Measurements from ENCODE around the gene TAF6L.
A peak's percentile ranks its signal among the peaks of the same experiment; 100 is the strongest.
"Not testable (repeated sequence)": the region's sequence is repeated elsewhere in the genome, so short reads cannot be mapped to it uniquely, and the experiment has no call there.

Gene TAF6L

DNA sequence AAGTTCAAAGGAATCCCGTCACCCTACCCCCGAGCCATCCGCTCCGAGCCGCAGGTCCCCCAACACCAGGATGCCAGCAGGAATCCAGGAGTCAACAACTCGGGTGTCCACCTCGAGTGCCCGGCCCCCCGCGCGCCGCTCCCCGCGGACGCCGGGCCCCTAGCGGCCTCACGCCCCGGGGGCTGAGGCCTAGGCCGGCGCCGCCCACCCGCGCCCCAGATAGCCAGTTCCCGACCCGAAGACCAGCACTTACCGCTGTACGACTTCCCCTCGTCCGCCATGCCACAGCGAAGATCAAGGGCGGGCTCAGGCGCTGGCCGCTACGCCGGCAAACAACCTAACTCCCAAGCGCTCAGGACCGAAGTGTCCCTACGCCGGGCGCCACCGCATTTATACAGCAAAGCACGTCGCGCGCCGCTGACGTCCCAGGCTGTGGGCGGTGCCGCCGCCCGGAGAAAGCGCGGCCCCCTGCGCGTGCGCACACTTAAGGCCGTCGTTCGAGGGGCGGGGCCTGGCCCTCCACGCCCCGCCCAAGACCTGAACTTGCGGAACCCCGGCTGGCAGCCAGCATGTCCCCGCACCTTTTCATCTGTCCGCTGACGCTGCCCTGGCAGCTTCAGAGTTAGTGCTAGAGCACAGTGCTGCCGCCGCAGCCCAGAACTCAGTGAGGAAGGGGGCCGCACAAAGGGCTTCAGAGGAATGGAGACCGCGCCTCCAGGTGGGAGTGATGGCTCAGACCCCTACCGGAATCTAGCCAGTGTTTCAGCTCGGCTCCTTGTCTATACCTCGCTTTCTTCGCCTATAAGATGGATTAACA lies 34.1 kb downstream of the TAF6L start, which contains the start of gene NXF1:
Gene NXF1, minus strand, starts transcription at position 365 of the 817 bp plus-strand sequence. Its CDS starts 84 bp downstream, at position 281.
- DNase-seq: peak; percentile 99

DNA sequence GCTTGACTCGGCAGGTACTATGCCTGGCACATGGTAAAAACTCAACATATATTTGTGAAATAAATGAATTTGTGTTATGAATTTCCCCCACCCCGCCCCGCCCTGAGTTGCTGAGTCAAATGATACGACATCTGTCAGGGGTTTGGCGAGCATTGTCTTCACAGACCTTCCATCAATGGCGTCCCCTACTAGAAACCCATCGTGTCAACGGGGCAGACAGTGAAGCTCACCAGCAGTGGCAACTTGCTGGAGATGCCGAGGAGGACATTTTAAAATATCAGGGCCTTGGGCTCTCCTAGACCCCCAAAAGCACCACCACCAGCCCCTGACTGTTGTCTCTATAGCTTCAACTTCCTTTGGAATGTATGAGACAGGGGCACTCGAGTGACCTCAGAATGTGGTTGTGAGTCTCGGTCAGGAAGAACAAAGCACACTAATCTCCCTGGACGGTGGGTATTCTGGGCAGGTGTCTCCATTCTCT lies 34.8 kb downstream of the TAF6L start:
- peak; percentile 30 for DNase-seq

DNA sequence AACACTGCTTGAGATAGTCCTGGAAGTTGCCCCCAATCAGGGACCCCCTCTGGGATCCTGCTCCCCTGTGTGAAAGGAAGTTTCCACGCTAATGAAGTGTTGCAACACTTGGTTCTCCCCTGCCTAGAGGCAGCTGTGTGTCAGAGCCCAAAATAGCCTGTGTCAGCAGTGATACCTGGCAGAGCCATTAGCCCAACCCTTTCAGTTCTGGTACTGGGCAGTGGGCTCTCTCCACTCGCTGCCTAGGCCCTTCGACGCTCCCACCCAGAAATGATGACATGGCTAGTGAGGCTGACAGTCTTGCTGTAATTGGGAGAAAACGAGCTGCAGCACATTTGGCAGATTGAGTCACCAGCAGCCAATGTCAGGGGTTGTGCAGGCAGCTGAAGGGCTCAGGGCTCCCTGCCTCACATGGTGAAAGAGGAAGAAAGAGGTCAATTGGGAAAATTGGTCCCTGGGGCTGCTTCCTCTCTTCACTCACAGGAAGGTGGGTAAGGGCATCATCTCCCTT lies 35.5 kb downstream of the TAF6L start:
- no peak for DNase-seq

DNA sequence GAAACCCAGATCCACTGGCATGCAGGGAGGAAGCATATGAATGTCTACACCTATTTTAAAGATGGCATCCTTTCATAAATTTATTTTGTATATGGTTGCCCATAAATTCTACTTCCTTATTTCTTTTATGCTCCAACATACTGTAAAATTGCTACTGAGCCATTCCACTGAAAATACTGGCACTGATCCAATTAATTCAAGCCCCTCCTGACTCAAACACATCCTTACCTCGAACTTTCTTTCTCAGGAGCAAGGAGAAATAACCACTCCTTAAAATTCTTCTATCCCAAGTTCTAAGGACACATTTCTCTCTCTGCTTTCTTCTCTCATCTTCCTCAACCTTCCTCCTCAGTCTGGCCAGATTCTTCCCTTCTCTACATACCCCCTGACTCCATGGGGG lies 39.6 kb downstream of the TAF6L start:
- DNase-seq: no peak

DNA sequence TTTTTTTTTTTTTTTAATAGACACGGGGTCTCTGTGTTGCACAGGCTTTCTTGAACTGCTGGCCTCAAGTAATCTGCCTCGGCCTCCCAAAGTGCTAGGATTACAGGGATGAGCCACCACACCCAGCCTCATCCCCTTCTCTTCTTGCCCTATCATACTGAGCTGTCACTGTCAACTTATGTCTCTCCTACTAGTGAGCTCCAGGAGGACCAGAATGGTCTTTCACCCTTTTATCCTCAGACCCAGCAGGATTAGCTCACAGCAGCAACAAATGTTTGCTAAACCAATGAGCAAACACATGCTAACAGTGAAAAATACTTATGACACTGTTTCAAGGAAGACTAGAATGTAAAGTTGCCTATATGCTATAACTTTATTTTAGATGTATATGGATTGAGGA lies 40.5 kb downstream of the TAF6L start:
- DNase-seq: no peak

DNA sequence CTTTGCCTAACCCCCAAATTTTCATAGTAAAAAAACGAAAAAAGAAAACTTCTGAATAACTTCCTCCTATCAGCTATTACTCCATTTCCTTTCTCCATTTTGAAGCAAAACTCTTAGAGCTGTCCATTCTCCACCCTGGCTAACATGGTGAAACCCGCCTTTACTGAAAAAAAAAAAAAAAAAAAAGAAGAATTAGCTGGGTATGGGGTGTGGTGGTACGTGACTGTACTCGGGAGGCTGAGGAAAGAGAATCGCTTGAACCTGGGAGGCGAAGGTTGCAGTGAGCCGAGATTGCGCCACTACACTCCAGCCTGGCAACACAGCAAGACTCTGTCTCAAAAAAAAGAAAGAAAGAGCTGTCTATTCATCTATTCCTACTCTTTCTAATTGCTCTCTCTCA lies 45.4 kb downstream of the TAF6L start:
- no peak for DNase-seq

DNA sequence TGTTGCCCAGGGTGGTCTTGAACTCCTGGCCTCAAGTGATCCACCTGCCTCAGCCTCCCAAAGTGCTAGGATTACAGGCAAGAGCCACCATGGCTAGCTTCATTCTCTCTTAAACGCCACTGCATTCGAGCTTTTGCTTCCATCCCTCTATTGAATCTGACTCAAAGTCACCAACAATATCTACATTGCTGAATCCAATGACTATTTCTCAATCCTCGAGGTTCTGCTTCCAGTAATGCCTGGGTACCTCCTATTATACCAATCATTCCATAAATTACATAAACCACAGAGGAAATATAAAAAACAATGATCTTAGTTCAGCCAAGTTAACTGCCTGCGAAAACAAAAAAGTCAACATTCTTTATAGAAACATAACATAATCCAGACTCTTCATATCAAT lies 45.9 kb downstream of the TAF6L start:
- no peak for DNase-seq

DNA sequence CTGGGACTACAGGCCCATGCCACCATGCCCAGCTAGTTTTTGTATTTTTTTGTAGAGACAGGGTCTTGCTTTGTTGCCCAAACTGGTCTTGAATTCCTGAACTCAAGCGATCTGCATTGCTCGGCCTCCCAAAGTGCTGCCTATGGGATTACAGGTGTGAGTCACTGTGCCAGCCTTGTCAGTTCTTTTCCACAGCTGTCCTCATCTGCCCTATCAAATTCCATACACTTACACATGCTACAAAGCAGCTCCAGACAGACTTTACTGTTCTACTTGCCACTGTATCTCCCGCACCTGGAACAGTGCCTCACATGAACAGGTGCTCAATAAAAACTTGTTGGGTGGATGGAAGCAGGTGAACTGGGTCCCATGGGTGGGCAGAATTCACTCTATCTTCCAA lies 52.5 kb downstream of the TAF6L start:
- no peak for DNase-seq

DNA sequence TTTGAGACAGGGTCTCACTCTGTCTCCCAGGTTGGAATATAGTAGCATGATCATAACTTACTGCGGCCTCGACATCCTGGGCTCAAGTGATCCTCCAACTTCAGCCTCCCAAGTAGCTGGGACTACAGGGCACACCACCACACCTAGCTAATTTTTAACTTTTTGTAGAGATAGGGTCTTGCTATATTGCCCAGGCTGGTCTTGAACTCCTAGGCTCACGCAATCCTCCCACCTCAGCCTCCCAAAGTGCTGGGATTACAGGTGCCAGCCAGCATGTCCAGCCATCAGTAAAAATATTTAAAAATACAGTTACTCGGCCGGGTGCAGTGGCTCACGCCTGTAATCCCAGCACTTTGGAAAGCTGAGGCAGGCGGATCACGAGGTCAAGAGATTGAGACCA lies 56.9 kb downstream of the TAF6L start:
- DNase-seq: not testable (repeated sequence)

DNA sequence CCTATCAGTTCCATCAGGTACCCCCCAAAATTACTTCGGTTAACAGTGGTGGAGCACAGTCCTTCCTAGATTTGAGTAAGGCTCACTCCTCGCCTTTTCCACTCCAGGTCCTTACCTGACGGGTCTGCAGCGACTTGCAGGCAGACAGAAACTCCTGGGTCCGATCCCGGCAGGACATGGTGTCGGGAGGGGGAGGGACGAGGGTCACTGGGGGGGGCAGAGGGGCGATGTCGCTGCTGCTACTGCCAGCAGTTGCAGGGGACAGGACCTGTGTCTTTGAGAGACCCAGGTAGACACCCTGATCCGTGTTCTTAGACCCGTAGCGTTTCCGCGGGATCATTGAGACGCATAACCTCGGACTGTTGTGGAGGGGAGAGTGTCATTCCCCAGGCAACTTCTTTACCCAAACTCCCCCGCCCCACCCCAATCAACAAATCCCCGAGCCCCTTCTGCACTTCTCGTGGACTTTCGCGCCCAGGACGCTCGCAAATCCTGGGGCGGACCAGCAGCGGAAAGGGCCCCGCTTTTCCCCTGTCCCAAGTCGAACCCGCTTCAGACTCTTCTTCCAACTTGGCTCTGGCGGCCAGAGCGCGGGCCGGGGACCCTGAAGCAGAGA lies 59.8 kb downstream of the TAF6L start:
- no peak for DNase-seq

DNA sequence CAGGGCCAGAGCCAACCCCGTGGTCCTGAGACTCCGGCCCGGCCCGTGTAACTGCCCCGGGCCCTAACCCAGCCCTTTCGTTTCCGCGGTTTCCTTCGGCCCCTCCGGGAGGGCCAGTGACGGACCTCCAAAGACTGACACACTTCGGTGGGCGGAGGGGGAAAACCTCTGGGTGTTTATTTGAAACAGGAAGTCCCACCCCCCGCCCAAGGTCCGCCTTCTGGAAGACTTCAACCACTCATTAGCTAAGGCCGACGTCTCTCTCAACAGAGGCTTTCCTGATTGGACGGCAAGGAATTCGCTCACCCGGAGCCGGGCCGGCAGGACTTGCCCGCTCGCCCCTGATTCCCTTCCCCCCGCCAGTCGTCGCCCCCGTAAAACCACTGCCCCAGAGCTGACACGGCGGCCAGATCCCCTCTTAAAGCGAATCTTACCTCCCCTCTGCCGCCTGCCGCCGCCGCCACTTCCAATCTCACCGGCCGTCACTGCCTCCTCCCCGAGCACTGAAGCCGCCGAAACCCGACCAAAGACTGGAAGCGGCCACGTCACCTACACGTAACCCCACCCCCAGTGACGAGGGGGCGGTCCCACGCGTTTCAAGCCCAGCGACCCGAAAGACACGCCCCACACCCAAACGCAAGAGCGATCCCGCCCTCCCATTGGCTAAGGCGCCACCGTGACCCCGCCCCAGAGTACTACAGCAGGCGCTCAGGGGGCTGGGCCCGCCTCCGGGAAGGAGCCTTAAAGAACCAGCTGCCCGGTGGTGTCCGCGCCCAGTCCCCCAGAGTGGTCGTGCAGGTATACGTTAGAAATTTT lies 60.5 kb downstream of the TAF6L start, which contains the start of gene STX5:
Gene STX5, minus strand, starts transcription at position 532 of the 816 bp plus-strand sequence. CDS start 808 bp downstream, outside the sequence.
- DNase-seq: peak; percentile 98

DNA sequence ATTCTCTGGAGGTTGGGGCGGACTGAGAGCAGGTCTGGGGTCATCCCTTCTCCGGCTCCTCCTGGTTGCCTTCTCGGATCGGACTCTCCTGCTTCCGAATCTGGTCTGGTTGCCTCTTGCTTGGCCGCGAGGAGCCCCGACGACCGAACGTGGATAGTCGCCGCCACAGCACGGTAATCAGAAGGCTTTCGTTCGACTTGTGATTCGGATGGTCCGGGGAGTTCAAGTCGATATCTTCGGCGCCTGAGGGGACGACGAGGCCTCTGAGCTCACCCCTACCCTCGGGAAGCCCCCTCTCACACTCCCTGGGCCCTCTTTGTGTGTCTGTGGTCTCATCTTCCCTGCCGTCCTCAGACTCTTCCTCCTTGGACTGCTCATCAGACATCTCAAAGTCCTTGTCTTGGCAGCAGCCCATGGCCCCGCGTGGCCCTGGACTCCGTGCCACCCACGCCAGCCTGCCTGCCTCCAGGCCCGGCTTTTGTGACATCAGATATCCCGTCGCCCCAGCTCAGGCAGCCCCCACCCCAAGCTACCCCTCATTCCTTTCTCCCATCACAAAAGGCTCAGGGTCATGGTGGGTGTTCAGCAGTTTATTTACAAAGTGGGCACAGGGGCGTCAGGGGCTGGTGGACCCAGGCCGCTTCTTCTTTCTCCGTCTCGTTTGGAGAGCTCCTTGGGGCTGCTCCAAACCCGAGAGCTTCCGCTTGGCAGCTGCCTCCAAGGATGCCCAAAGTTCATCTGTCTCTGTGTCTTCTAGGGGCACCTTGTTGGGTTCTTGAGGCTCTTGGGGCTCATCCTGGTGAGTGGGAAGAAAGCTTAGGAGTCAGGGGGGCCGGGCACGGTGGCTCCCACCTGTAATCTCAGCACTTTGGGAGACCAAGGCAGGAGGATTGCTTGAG lies 61.4 kb downstream of the TAF6L start, which contains the start of gene TEX54:
Gene TEX54, minus strand, starts transcription at position 506 of the 899 bp plus-strand sequence.
- peak; percentile 93 for DNase-seq

DNA sequence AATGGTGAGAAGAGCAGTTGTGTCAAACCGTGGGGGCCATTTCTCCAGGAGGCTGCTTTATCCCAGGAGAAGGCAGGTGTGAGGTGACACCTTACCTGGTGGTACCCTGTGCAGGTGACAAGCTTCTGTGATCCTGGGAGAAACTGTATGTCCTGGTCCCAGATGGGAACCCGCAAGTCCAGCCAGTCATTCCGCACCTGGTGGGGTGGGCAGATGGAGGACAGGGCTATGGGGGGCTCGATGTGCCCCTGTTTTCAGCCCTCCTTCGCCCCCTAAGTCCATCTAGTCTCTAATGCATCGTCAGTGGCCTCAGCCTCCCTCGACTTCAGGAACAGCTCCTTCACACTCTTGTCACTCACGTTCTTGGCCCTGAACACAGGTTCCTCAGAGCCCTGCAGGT lies 64.1 kb downstream of the TAF6L start:
- no peak for DNase-seq
